22Rv1 (cell line): ENCODE results near the gene ZNF219.
A peak's percentile ranks its signal among the peaks of the same experiment; 100 is the strongest.

Experiments
- H3K27ac ChIP-seq: fragments of 450-650 bp; 2 replicates; pipeline ENCODE4 v1.5.1; 2017
- CTCF ChIP-seq: fragments of 450-650 bp; IDR thresholded peaks from 2 replicates; pipeline ENCODE4 v1.5.1; 2017; ENCODE audit warnings: mild to moderate bottlenecking
- ZFX ChIP-seq: fragments of 450-650 bp; IDR thresholded peaks from 2 replicates; pipeline ENCODE4 v1.6.1; 2017; ENCODE audit warnings: antibody characterized with exemption, borderline replicate concordance

The ZNF219 gene

GRCh38 chr14:21066882-21067502 lies 31.5 kb downstream of the ZNF219 start:
- no peak overlapping the region for H3K27ac ChIP-seq
- no peak for TF ChIP-seq ZFX
- peak; percentile 13; the same call in 1 of the 2 replicates for TF ChIP-seq CTCF

DNA sequence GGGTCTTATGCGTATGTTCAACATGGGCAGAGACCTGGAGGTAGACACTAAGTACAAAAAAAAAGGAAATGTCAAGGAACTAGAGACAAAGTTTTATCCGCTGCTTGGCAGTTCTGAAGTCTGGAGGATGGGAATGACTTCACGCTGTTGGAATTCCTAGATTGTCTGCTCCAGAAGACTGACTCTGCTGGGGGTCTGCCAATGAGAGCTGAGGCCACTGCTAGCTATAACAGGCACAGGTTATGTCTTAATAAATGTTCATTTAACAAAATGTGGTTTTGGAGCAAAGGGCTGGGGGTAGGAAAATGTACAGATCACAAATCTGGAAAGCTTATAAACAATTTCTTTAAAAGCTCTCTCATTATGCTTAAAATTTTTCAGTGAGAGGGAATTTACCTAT lies 35.0 kb downstream of the ZNF219 start:
- TF ChIP-seq ZFX: no peak
- TF ChIP-seq CTCF: no peak
- H3K27ac ChIP-seq: no peak overlapping the region

DNA sequence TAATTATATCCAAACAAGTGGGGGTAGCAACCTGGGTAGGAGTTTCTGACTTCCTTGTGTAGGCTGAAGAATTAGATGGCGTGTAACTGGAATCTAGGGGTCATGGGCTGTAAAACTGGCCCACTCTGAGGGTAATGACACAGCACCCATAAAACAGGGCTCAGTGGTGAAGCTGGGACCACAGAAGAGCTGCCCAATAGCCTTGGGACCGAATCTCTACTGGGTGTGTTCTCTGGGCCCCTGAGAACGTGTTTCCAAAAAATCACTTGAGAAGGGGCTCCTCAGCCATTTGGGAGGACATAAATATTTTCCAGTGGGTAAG lies 37.1 kb downstream of the ZNF219 start:
- TF ChIP-seq CTCF (no peak), ZFX (no peak)
- no peak overlapping the region for H3K27ac ChIP-seq

GRCh38 chr14:21060614-21061346 lies 37.7 kb downstream of the ZNF219 start:
- TF ChIP-seq CTCF: no peak
- no peak for TF ChIP-seq ZFX

GRCh38 chr14:21059842-21060613 lies 38.4 kb downstream of the ZNF219 start:
- no peak overlapping the region for H3K27ac ChIP-seq
- TF ChIP-seq CTCF (no peak), ZFX (no peak)

More at GRCh38 chr14:21060614-21061346, 37.7 kb downstream of the ZNF219 start:
- no peak overlapping the region for H3K27ac ChIP-seq

DNA sequence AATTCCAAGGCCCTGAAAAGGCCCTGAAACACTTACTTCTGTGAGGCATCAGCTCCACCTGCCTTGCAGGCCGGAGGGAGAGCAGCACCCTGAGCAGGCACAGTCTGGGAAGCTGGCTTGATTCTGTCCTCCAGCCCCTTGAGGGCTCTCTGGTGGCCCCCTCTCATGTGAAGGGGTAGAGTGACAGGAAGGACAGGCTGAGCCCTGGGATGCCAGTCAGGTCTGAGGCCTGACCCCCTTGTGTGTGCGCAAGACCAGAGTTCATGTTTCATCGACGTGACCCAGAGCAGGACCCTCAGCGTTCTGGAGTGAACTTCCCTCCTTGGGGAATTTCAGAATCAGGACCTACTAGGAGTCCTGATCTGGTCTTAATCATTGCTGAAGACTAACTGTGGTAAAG lies 39.6 kb downstream of the ZNF219 start:
- no peak overlapping the region for H3K27ac ChIP-seq
- no peak for TF ChIP-seq CTCF
- TF ChIP-seq ZFX: no peak
